Mesodermal cell (in vitro differentiated cells): ENCODE measurements around the gene ACTL6A.

Experiments
- H3K27ac ChIP-seq: 2 replicates; pipeline ENCODE4 v1.7.0; 2013; ENCODE audit warnings: mild to moderate bottlenecking, low read depth, low read length, moderate library complexity; ENCODE audit not compliant: severe bottlenecking
- H3K36me3 ChIP-seq: 2 replicates; pipeline ENCODE4 v1.7.1; 2013; ENCODE audit warnings: mild to moderate bottlenecking, low read length, moderate library complexity; ENCODE audit not compliant: control insufficient read depth, insufficient read depth
- H3K4me1 ChIP-seq: one replicate; pipeline ENCODE4 v1.7.1; 2013; ENCODE audit warnings: mild to moderate bottlenecking, low read length; ENCODE audit not compliant: insufficient read depth, control insufficient read depth, poor library complexity, severe bottlenecking
- H3K4me3 ChIP-seq: 2 replicates; pipeline ENCODE4 v1.7.0; 2013; ENCODE audit warnings: low read length, control low read depth, mild to moderate bottlenecking; ENCODE audit not compliant: insufficient read depth, poor library complexity, severe bottlenecking; ENCODE audit errors: extremely low read depth
- H3K9me3 ChIP-seq: 2 replicates; pipeline ENCODE4 v1.7.1; 2013; ENCODE audit warnings: mild to moderate bottlenecking, low read length, moderate library complexity; ENCODE audit not compliant: control insufficient read depth
- WGBS, 2 experiments: methylation state at CpG; one replicate each; pipeline ENCODE4 v1.1.5; 2013; ENCODE audit warnings: missing lambda C conversion rate in 2 of 2; ENCODE audit not compliant: insufficient coverage in 2 of 2; 5-methylcytosine and 5-hydroxymethylcytosine counted together

ACTL6A gene

GRCh38 chr3:179590669-179591068 lies 27.9 kb downstream of the ACTL6A start:
- no peaks in the 10 kb centered on the region for H3K9me3 ChIP-seq
- no peaks in the 10 kb centered on the region for H3K4me1 ChIP-seq
- no peak overlapping the region for H3K4me3 ChIP-seq
- no peak overlapping the region for H3K27ac ChIP-seq
- peaks cover 90% of the 10 kb centered on the region for H3K36me3 ChIP-seq
- 73 to 86% methylated on average over 1 of the region's 2 CpGs for WGBS, 2 experiments

- H3K9me3 ChIP-seq, result no peaks in the 10 kb centered on the region
- no peak overlapping the region for H3K4me3 ChIP-seq
- H3K4me1 ChIP-seq, result no peaks in the 10 kb centered on the region
- no CpG with 5 or more reads among the region's 1 CpG for WGBS, 2 experiments
- H3K27ac ChIP-seq, result no peak overlapping the region
- H3K36me3 ChIP-seq, result peaks cover 87% of the 10 kb centered on the region
Observed at GRCh38 chr3:179591313-179591712, 28.6 kb downstream of the ACTL6A start.

- H3K4me3 ChIP-seq, result no peak overlapping the region
- H3K36me3 ChIP-seq, result peaks cover 78% of the 10 kb centered on the region
- H3K4me1 ChIP-seq, result no peaks in the 10 kb centered on the region
- H3K27ac ChIP-seq, result no peak overlapping the region
- no peaks in the 10 kb centered on the region for H3K9me3 ChIP-seq
- WGBS, 2 experiments, result 96 to 100% methylated on average over 1 to 3 of the region's 4 CpGs
Observed at GRCh38 chr3:179599531-179599930, 36.8 kb downstream of the ACTL6A start.

GRCh38 chr3:179603321-179603720 lies 40.6 kb downstream of the ACTL6A start:
- 84 to 100% methylated on average over 3 of the region's 4 CpGs for WGBS, 2 experiments
- Histone ChIP-seq H3K4me3 (no peak overlapping the region), H3K36me3 (peaks cover 45% of the 10 kb centered on the region), H3K27ac (no peak overlapping the region), H3K4me1 (no peaks in the 10 kb centered on the region), H3K9me3 (no peaks in the 10 kb centered on the region)

GRCh38 chr3:179603831-179604230 lies 41.1 kb downstream of the ACTL6A start:
- H3K9me3 ChIP-seq, result no peaks in the 10 kb centered on the region
- H3K27ac ChIP-seq, result peak overlapping the region; percentile 89
- H3K36me3 ChIP-seq, result peaks cover 40% of the 10 kb centered on the region
- WGBS, 2 experiments, result 10% methylated on average over 2 of the region's 3 CpGs; no CpG with 5 or more reads in 1 of the 2 experiments
- peak overlapping the region; percentile 87 for H3K4me3 ChIP-seq
- H3K4me1 ChIP-seq, result no peaks in the 10 kb centered on the region

GRCh38 chr3:179604321-179605078 lies 41.8 kb downstream of the ACTL6A start, which contains the start of the genes MRPL47 and NDUFB5:
Gene MRPL47, minus strand, starts transcription at chr3:179604638. Its CDS starts 14 bp downstream, at chr3:179604624.
Gene NDUFB5, plus strand, starts transcription at chr3:179604794. Its CDS starts 22 bp downstream, at chr3:179604816.
- 0% methylated on average over 27 to 34 of the region's 45 CpGs for WGBS, 2 experiments
- no peaks in the 10 kb centered on the region for H3K9me3 ChIP-seq
- H3K4me1 ChIP-seq, result no peaks in the 10 kb centered on the region
- H3K27ac ChIP-seq, result peak within 1 kb of the TSS; percentile 89
- H3K36me3 ChIP-seq, result peaks cover 33% of the 10 kb centered on the region
- H3K4me3 ChIP-seq, result peak within 1 kb of the TSS; percentile 87

- WGBS, 2 experiments, result 100% methylated on average over 1 of the region's 4 CpGs
- no peak overlapping the region for H3K4me3 ChIP-seq
- H3K27ac ChIP-seq, result no peak overlapping the region
- no peaks in the 10 kb centered on the region for H3K9me3 ChIP-seq
- H3K36me3 ChIP-seq, result peaks cover 18% of the 10 kb centered on the region
- H3K4me1 ChIP-seq, result no peaks in the 10 kb centered on the region
Observed at GRCh38 chr3:179606534-179607085, 43.9 kb downstream of the ACTL6A start.

- Histone ChIP-seq H3K9me3 (no peaks in the 10 kb centered on the region), H3K27ac (no peak overlapping the region), H3K4me3 (no peak overlapping the region), H3K36me3 (peaks cover 6% of the 10 kb centered on the region), H3K4me1 (peaks cover 4% of the 10 kb centered on the region)
- 78 to 85% methylated on average over 3 to 5 of the region's 6 CpGs for WGBS, 2 experiments
Observed at GRCh38 chr3:179608931-179609720, 46.4 kb downstream of the ACTL6A start.

- Histone ChIP-seq H3K36me3 (peaks cover 6% of the 10 kb centered on the region), H3K4me3 (no peak overlapping the region), H3K9me3 (no peaks in the 10 kb centered on the region), H3K27ac (no peak overlapping the region), H3K4me1 (peaks cover 12% of the 10 kb centered on the region)
- 69 to 100% methylated on average over 1 to 3 of the region's 4 CpGs for WGBS, 2 experiments
Observed at GRCh38 chr3:179610066-179610465, 47.3 kb downstream of the ACTL6A start.

GRCh38 chr3:179613807-179614206 lies 51.1 kb downstream of the ACTL6A start:
- H3K27ac ChIP-seq, result peak overlapping the region; percentile 63
- no peaks in the 10 kb centered on the region for H3K9me3 ChIP-seq
- no CpG with 5 or more reads among the region's 2 CpGs for WGBS, 2 experiments

More at GRCh38 chr3:179613807-179614206, 51.1 kb downstream of the ACTL6A start:
- H3K36me3 ChIP-seq, result peaks cover 30% of the 10 kb centered on the region
- H3K4me1 ChIP-seq, result peaks cover 12% of the 10 kb centered on the region
- no peak overlapping the region for H3K4me3 ChIP-seq
